Measurements from ENCODE around the gene BCL2A1.

DNA sequence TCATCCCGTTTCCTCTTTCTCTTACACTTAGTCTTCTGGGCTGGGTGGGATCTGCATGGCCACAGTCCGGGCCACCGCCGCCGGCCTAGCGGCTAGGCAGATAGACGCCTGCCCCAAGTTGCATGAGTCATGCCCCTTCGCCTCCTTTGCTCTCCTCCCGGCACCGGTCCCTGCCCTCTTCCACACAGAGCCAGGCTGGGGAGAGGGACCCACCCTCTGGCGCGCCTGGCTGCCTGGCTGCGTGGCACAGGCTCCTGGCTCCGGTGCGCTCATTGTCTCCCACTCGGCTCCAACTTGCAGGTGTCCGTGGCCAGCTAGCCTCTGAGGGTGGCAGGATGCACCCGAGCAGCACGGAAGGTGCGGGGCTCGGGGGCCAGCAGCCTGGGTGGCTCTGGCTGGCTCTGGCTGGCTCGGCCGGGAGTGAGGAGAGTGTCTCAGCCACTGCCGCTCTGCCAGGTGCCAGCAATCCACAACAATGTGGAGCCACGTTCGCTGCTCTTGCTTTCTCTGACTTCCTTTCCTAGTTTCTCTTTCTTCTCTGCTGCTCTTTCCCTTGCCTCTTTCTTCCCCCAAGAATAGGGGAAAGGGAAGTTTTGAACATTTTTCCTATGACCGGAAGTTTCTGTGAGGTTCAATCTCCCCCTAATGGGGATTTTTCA lies 51.8 kb downstream of the BCL2A1 start:
- TF ChIP-seq CHD4 (IDR thresholded peaks at IDR 0.05), result no peak
- TF ChIP-seq, protein P1, sequence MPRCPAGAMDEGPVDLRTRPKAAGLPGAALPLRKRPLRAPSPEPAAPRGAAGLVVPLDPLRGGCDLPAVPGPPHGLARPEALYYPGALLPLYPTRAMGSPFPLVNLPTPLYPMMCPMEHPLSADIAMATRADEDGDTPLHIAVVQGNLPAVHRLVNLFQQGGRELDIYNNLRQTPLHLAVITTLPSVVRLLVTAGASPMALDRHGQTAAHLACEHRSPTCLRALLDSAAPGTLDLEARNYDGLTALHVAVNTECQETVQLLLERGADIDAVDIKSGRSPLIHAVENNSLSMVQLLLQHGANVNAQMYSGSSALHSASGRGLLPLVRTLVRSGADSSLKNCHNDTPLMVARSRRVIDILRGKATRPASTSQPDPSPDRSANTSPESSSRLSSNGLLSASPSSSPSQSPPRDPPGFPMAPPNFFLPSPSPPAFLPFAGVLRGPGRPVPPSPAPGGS (IDR thresholded peaks at IDR 0.05; ENCODE audit: borderline replicate concordance, insufficient read depth, low read depth, low read length, poor library complexity, severe bottlenecking), result no peak
- TF ChIP-seq FOXK2 (IDR thresholded peaks at IDR 0.05), result no peak
- TF ChIP-seq TCF7 (IDR thresholded peaks at IDR 0.05; ENCODE audit: borderline replicate concordance), result no peak

Data from GM12878 (cell line).